Mesodermal cell (in vitro differentiated cells): ENCODE data around the gene IQGAP2.

Experiments
- H3K27ac ChIP-seq: 2 replicates; pipeline ENCODE4 v1.7.0; 2013; ENCODE audit warnings: mild to moderate bottlenecking, low read depth, low read length, moderate library complexity; ENCODE audit not compliant: severe bottlenecking
- H3K36me3 ChIP-seq: 2 replicates; pipeline ENCODE4 v1.7.1; 2013; ENCODE audit warnings: mild to moderate bottlenecking, low read length, moderate library complexity; ENCODE audit not compliant: control insufficient read depth, insufficient read depth
- H3K4me1 ChIP-seq: one replicate; pipeline ENCODE4 v1.7.1; 2013; ENCODE audit warnings: mild to moderate bottlenecking, low read length; ENCODE audit not compliant: insufficient read depth, control insufficient read depth, poor library complexity, severe bottlenecking
- H3K4me3 ChIP-seq: 2 replicates; pipeline ENCODE4 v1.7.0; 2013; ENCODE audit warnings: low read length, control low read depth, mild to moderate bottlenecking; ENCODE audit not compliant: insufficient read depth, poor library complexity, severe bottlenecking; ENCODE audit errors: extremely low read depth
- H3K9me3 ChIP-seq: 2 replicates; pipeline ENCODE4 v1.7.1; 2013; ENCODE audit warnings: mild to moderate bottlenecking, low read length, moderate library complexity; ENCODE audit not compliant: control insufficient read depth
- WGBS, 2 experiments: methylation state at CpG; one replicate each; pipeline ENCODE4 v1.1.5; 2013; ENCODE audit warnings: missing lambda C conversion rate in 2 of 2; ENCODE audit not compliant: insufficient coverage in 2 of 2; 5-methylcytosine and 5-hydroxymethylcytosine counted together

IQGAP2 gene

GRCh38 chr5:76579166-76579937, 176.3 kb downstream of the IQGAP2 start:
- no peaks in the 10 kb centered on the region for H3K4me1 ChIP-seq
- no peaks in the 10 kb centered on the region for H3K36me3 ChIP-seq
- no peaks in the 10 kb centered on the region for H3K9me3 ChIP-seq
- WGBS, 2 experiments, result 92 to 98% methylated on average over 4 to 5 of the region's 7 CpGs
- no peak overlapping the region for H3K4me3 ChIP-seq
- no peak overlapping the region for H3K27ac ChIP-seq

GRCh38 chr5:76580981-76581380, 177.9 kb downstream of the IQGAP2 start:
- Histone ChIP-seq H3K9me3 (no peaks in the 10 kb centered on the region), H3K36me3 (no peaks in the 10 kb centered on the region), H3K27ac (no peak overlapping the region), H3K4me3 (no peak overlapping the region), H3K4me1 (no peaks in the 10 kb centered on the region)
- WGBS, 2 experiments, result 87% methylated on average over 3 of the region's 3 CpGs

- Histone ChIP-seq H3K4me1 (no peaks in the 10 kb centered on the region), H3K9me3 (no peaks in the 10 kb centered on the region), H3K36me3 (no peaks in the 10 kb centered on the region), H3K4me3 (no peak overlapping the region), H3K27ac (no peak overlapping the region)
- WGBS, 2 experiments, result 78 to 86% methylated on average over 5 of the region's 6 CpGs
Observed at GRCh38 chr5:76582230-76583162, 179.4 kb downstream of the IQGAP2 start.

DNA sequence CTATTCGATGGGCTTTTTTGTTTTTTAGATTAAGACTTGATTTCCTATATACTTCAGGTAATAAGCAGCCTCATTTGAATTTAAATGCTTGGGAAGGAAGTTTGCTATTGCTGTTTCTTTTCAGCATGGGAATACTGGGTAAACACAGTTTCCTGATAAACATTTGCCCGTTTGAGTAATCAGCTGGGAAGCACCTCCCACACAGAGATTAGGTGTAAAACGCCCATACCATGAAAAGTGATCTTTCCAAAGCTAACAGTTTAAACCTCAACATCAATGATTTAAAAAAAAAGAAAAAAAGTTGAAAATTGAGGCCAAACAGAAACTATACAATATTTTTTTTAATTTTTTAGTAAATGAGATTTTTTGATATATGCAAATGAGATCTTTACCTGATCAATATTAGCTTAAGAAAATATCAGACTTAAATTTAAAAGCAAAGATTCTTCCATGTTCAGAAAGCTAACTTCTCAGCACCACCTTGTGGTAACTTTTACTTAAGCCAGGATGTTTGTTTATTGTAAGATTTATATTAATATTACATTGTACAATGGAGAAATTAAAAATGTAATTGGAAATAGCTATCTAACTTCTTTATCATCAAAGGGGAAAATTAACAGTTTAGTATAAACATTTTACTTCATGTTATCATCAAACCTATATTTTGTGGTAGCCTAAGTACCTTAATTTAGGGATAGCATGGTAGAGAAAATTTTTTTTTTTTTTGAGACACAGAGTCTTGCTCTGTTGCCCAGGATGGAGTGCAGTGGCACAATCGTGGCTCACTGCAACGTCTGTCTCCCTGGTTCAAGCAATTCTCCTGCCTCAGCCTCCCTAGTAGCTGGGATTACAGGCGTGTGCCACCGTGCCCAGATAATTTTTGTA, 180.3 kb downstream of the IQGAP2 start:
- Histone ChIP-seq H3K36me3 (no peaks in the 10 kb centered on the region), H3K27ac (no peak overlapping the region), H3K4me1 (no peaks in the 10 kb centered on the region), H3K4me3 (no peak overlapping the region), H3K9me3 (no peaks in the 10 kb centered on the region)
- 81 to 93% methylated on average over 4 of the region's 7 CpGs for WGBS, 2 experiments

- Histone ChIP-seq H3K27ac (no peak overlapping the region), H3K9me3 (no peaks in the 10 kb centered on the region), H3K36me3 (no peaks in the 10 kb centered on the region), H3K4me3 (no peak overlapping the region), H3K4me1 (no peaks in the 10 kb centered on the region)
- WGBS, 2 experiments, result 80 to 93% methylated on average over 1 to 3 of the region's 3 CpGs
Observed at GRCh38 chr5:76585783-76586217, 182.7 kb downstream of the IQGAP2 start.

DNA sequence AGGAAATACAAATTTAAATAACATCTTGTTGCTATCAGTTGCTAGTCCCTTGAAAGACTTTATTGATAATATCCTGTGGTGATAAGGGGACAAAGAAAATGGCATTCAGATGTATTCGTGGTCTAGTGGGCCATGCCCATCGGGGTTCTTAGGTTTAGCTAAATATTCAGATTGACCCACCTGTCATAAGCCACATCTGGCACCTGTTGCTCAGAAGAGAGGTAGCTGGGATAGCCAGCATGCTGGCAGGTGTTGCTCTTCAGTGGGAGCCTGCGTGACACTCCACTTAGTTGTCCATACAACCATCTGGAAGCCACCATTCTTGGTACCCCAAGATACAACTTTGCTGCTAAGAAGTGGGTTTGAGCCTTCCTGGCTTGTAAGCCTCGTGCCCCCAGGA, 183.4 kb downstream of the IQGAP2 start:
- no peaks in the 10 kb centered on the region for H3K4me1 ChIP-seq
- WGBS, 2 experiments, result 91 to 100% methylated on average over 3 of the region's 4 CpGs

DNA sequence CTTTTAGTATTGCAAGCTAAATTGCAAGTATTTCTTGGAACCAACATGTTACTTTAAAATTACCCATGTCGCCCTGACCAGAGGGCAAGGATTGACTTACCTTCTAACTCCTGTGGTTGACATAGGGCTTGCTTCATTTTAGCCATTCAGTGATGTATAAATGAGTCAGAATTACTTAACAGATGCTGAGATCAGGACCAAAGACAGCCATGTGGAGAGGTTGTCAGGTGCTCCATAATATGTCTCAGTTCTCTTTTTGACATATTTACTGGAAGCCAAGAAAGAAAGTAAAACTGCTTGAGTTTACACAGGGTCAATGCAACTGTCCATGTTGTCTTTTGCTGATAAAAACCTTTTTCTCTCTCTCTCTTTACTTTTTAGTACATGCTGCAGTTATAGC, 186.9 kb downstream of the IQGAP2 start:
- Histone ChIP-seq H3K9me3 (no peaks in the 10 kb centered on the region), H3K4me3 (no peak overlapping the region), H3K4me1 (no peaks in the 10 kb centered on the region), H3K27ac (no peak overlapping the region), H3K36me3 (no peaks in the 10 kb centered on the region)
- no CpG with 5 or more reads among the region's 1 CpG for WGBS, 2 experiments

More for the DNA sequence above, 183.4 kb downstream of the IQGAP2 start:
- Histone ChIP-seq H3K36me3 (no peaks in the 10 kb centered on the region), H3K27ac (no peak overlapping the region), H3K4me3 (no peak overlapping the region), H3K9me3 (no peaks in the 10 kb centered on the region)

- H3K9me3 ChIP-seq, result no peaks in the 10 kb centered on the region
- no peak overlapping the region for H3K27ac ChIP-seq
- WGBS, 2 experiments, result 98 to 100% methylated on average over 3 of the region's 3 CpGs
- H3K4me1 ChIP-seq, result no peaks in the 10 kb centered on the region
- H3K36me3 ChIP-seq, result no peaks in the 10 kb centered on the region
- no peak overlapping the region for H3K4me3 ChIP-seq
Observed at GRCh38 chr5:76591366-76591765, 188.3 kb downstream of the IQGAP2 start.

- Histone ChIP-seq H3K4me1 (no peaks in the 10 kb centered on the region), H3K27ac (no peak overlapping the region), H3K9me3 (no peaks in the 10 kb centered on the region), H3K4me3 (no peak overlapping the region), H3K36me3 (no peaks in the 10 kb centered on the region)
- WGBS, 2 experiments, result no CpG with 5 or more reads among the region's 3 CpGs
Observed at GRCh38 chr5:76592692-76593091, 189.6 kb downstream of the IQGAP2 start.

- no peaks in the 10 kb centered on the region for H3K9me3 ChIP-seq
- no peak overlapping the region for H3K4me3 ChIP-seq
- H3K27ac ChIP-seq, result no peak overlapping the region
- no peaks in the 10 kb centered on the region for H3K36me3 ChIP-seq
- WGBS, 2 experiments, result 92 to 100% methylated on average over 1 to 2 of the region's 4 CpGs
- no peaks in the 10 kb centered on the region for H3K4me1 ChIP-seq
Observed at GRCh38 chr5:76594107-76594506, 191.0 kb downstream of the IQGAP2 start.
